Suprapubic skin (tissue), 4 donors: Measurements from ENCODE around the gene IFNK. TPM values are rescaled to one million over a fixed set of nuclear protein-coding genes. Genes with fewer than 3 reads are reported as not detected.

Experiments used
- DNase-seq, 2 donors: peaks; one replicate each; pipeline ENCODE4 v3.0.0-alpha.2; 2019; ENCODE audit warnings: low spot score in 2 of 2
- H3K27ac ChIP-seq: fragments of 200-600 bp; sonication (generic); one replicate; pipeline ENCODE4 v1.5.1; 2019
- H3K27me3 ChIP-seq: fragments of 200-600 bp; sonication (generic); one replicate; pipeline ENCODE4 v1.5.1; 2019
- H3K36me3 ChIP-seq: fragments of 200-600 bp; sonication (generic); one replicate; pipeline ENCODE4 v1.5.1; 2019
- H3K4me1 ChIP-seq: fragments of 200-600 bp; sonication (generic); one replicate; pipeline ENCODE4 v1.5.1; 2019
- H3K4me3 ChIP-seq: fragments of 200-600 bp; sonication (generic); one replicate; pipeline ENCODE4 v1.5.1; 2019; ENCODE audit warnings: mild to moderate bottlenecking
- H3K9me3 ChIP-seq: fragments of 200-600 bp; sonication (generic); one replicate; pipeline ENCODE4 v1.5.1; 2019
- CTCF ChIP-seq, 2 donors: fragments of 200-600 bp in 1 of 2; fragments of 450-650 bp in 1 of 2; sonication (generic) in 1 of 2; IDR thresholded peaks; one replicate each; pipeline ENCODE4 v1.5.1; 2016 to 2019; ENCODE audit warnings: antibody characterized with exemption in 2 of 2, mild to moderate bottlenecking in 1 of 2, moderate library complexity in 1 of 2
- EP300 ChIP-seq: sonication (generic); formaldehyde crosslinking; IDR thresholded peaks from one replicate; pipeline ENCODE4 v1.6.1; 2017; ENCODE audit warnings: antibody characterized with exemption
- POLR2A ChIP-seq, 2 donors: fragments of 450-650 bp; IDR thresholded peaks; one replicate each; pipeline ENCODE4 v1.6.1; 2017; ENCODE audit warnings: antibody characterized with exemption in 2 of 2, mild to moderate bottlenecking in 2 of 2, moderate library complexity in 2 of 2
- POLR2AphosphoS5 ChIP-seq, 3 donors: sonication (generic); formaldehyde crosslinking; IDR thresholded peaks; one replicate each; pipeline ENCODE4 v1.6.1; 2017; ENCODE audit warnings: antibody characterized with exemption in 3 of 3
- WGBS: methylation state at CpG from one replicate; pipeline ENCODE4 v1.1.5; 2018; 5-methylcytosine and 5-hydroxymethylcytosine counted together
- total RNA-seq, 4 donors: library from RNA; depleted of rRNA; stranded (reverse); fragments of >200 nt; gene quantifications; one replicate each; pipeline ENCODE4 v1.1.0, GENCODE V29; 2016

The IFNK gene
- total RNA-seq, 4 donors from 2014 or later: not detected

- Histone ChIP-seq H3K27me3 (no peaks in the 10 kb centered on the region), H3K4me1 (peaks cover 3% of the 10 kb centered on the region), H3K4me3 (no peak overlapping the region), H3K36me3 (peaks cover 12% of the 10 kb centered on the region), H3K27ac (no peak overlapping the region), H3K9me3 (no peaks in the 10 kb centered on the region)
- DNase-seq: no peak
- TF ChIP-seq POLR2A (IDR thresholded peaks at IDR 0.05) (no peak), CTCF (IDR thresholded peaks at IDR 0.05) (no peak), POLR2AphosphoS5 (IDR thresholded peaks at IDR 0.05) (no peak), EP300 (no peak)
Observed at GRCh38 chr9:27565696-27566095, 41.6 kb downstream of the IFNK start.

- H3K36me3 ChIP-seq: peaks cover 12% of the 10 kb centered on the region
- no peak for TF ChIP-seq POLR2A (IDR thresholded peaks at IDR 0.05)
- TF ChIP-seq POLR2AphosphoS5 (IDR thresholded peaks at IDR 0.05): no peak
- no peak for TF ChIP-seq CTCF (IDR thresholded peaks at IDR 0.05)
- no peak for TF ChIP-seq EP300
- H3K27ac ChIP-seq: no peak overlapping the region
- H3K27me3 ChIP-seq: no peaks in the 10 kb centered on the region
- no peak for DNase-seq
- H3K4me1 ChIP-seq: peaks cover 6% of the 10 kb centered on the region
- no peaks in the 10 kb centered on the region for H3K9me3 ChIP-seq
- WGBS: 97% methylated on average over 1 of the region's 1 CpG
- no peak overlapping the region for H3K4me3 ChIP-seq
Observed at GRCh38 chr9:27566118-27566517, 42.0 kb downstream of the IFNK start.

GRCh38 chr9:27569406-27569805, 45.3 kb downstream of the IFNK start:
- Histone ChIP-seq H3K27ac (no peak overlapping the region), H3K4me3 (no peak overlapping the region), H3K36me3 (peaks cover 12% of the 10 kb centered on the region), H3K27me3 (no peaks in the 10 kb centered on the region), H3K9me3 (no peaks in the 10 kb centered on the region), H3K4me1 (peaks cover 28% of the 10 kb centered on the region)
- DNase-seq: no peak
- TF ChIP-seq POLR2A (IDR thresholded peaks at IDR 0.05) (no peak), CTCF (IDR thresholded peaks at IDR 0.05) (no peak), POLR2AphosphoS5 (IDR thresholded peaks at IDR 0.05) (no peak), EP300 (no peak)
- whole genome bisulfite sequencing: 68% methylated on average over 2 of the region's 2 CpGs

GRCh38 chr9:27571011-27571410, 46.9 kb downstream of the IFNK start:
- Histone ChIP-seq H3K27ac (no peak overlapping the region), H3K4me1 (peaks cover 28% of the 10 kb centered on the region), H3K36me3 (peaks cover 2% of the 10 kb centered on the region), H3K4me3 (no peak overlapping the region), H3K9me3 (no peaks in the 10 kb centered on the region), H3K27me3 (no peaks in the 10 kb centered on the region)
- WGBS: 66% methylated on average over 4 of the region's 4 CpGs
- TF ChIP-seq CTCF (IDR thresholded peaks at IDR 0.05) (no peak), POLR2A (IDR thresholded peaks at IDR 0.05) (no peak), POLR2AphosphoS5 (IDR thresholded peaks at IDR 0.05) (no peak), EP300 (no peak)
- DNase-seq: no peak

- H3K27ac ChIP-seq: peak overlapping the region; percentile 99
Observed at GRCh38 chr9:27572061-27572460, 48.0 kb downstream of the IFNK start.

More at GRCh38 chr9:27572061-27572460, 48.0 kb downstream of the IFNK start:
- no peak for TF ChIP-seq POLR2A (IDR thresholded peaks at IDR 0.05)
- TF ChIP-seq POLR2AphosphoS5 (IDR thresholded peaks at IDR 0.05): no peak
- TF ChIP-seq EP300: no peak
- no peak for TF ChIP-seq CTCF (IDR thresholded peaks at IDR 0.05)
- WGBS: 38% methylated on average over 3 of the region's 3 CpGs
- Histone ChIP-seq H3K4me1 (peaks cover 28% of the 10 kb centered on the region), H3K36me3 (no peaks in the 10 kb centered on the region), H3K4me3 (peak overlapping the region; percentile 89), H3K27me3 (no peaks in the 10 kb centered on the region), H3K9me3 (no peaks in the 10 kb centered on the region)
- DNase-seq: no peak
